GM23248 (cell line): Measurements from ENCODE around the gene UMAD1. TPM values are rescaled to one million over a fixed set of nuclear protein-coding genes. Genes with fewer than 3 reads are reported as not detected.

ENCODE experiments used
- DNase-seq: peaks from one replicate; pipeline ENCODE4 v3.0.0-alpha.2; 2015
- H2AFZ ChIP-seq: fragments of 200-600 bp; sonication (generic); 2 replicates; pipeline ENCODE4 v1.6.1; 2016; ENCODE audit warnings: antibody characterized with exemption
- H3F3A ChIP-seq: fragments of 200-600 bp; sonication (generic); 2 replicates; pipeline ENCODE4 v1.6.1; 2016; ENCODE audit warnings: mild to moderate bottlenecking, antibody characterized with exemption, mixed run types; ENCODE audit not compliant: insufficient read depth
- H3K27ac ChIP-seq: fragments of 200-600 bp; sonication (generic); 2 replicates; pipeline ENCODE4 v1.5.1; 2016; ENCODE audit warnings: mild to moderate bottlenecking
- H3K27me3 ChIP-seq: fragments of 200-600 bp; sonication (generic); replicated peaks from 2 replicates; pipeline ENCODE4 v1.6.1; 2016; ENCODE audit warnings: mild to moderate bottlenecking; ENCODE audit not compliant: insufficient read depth
- H3K36me3 ChIP-seq: fragments of 200-600 bp; sonication (generic); 2 replicates; pipeline ENCODE4 v1.6.1; 2016; ENCODE audit warnings: low read depth, mild to moderate bottlenecking
- H3K4me1 ChIP-seq: fragments of 200-600 bp; sonication (generic); 2 replicates; pipeline ENCODE4 v1.6.1; 2016; ENCODE audit warnings: mild to moderate bottlenecking; ENCODE audit not compliant: insufficient read depth
- H3K4me2 ChIP-seq: fragments of 200-600 bp; sonication (generic); one replicate; pipeline ENCODE4 v1.6.1; 2016; ENCODE audit warnings: mild to moderate bottlenecking; ENCODE audit not compliant: unreplicated experiment
- H3K4me3 ChIP-seq: fragments of 200-600 bp; sonication (generic); 2 replicates; pipeline ENCODE4 v1.5.1; 2016; ENCODE audit warnings: mild to moderate bottlenecking
- H3K79me2 ChIP-seq: fragments of 200-600 bp; sonication (generic); 2 replicates; pipeline ENCODE4 v1.6.1; 2016; ENCODE audit warnings: mild to moderate bottlenecking; ENCODE audit not compliant: insufficient read depth
- H3K9ac ChIP-seq: fragments of 200-600 bp; sonication (generic); 2 replicates; pipeline ENCODE4 v1.6.1; 2016; ENCODE audit warnings: mild to moderate bottlenecking
- H3K9me2 ChIP-seq: fragments of 200-600 bp; sonication (generic); 2 replicates; pipeline ENCODE4 v1.6.1; 2016; ENCODE audit warnings: mixed run types, mild to moderate bottlenecking, moderate library complexity; ENCODE audit not compliant: insufficient read depth
- H3K9me3 ChIP-seq: fragments of 200-600 bp; sonication (generic); one replicate; pipeline ENCODE4 v1.6.1; 2017; ENCODE audit warnings: low read depth
- H4K20me1 ChIP-seq: fragments of 200-600 bp; sonication (generic); 2 replicates; pipeline ENCODE4 v1.6.0; 2016; ENCODE audit not compliant: insufficient read depth
- EZH2 ChIP-seq: fragments of 200-600 bp; sonication (generic); IDR thresholded peaks from 2 replicates; pipeline ENCODE4 v1.6.1; 2018; ENCODE audit warnings: antibody characterized with exemption, mild to moderate bottlenecking; ENCODE audit not compliant: insufficient read depth, poor library complexity, severe bottlenecking
- EZH2phosphoT487 ChIP-seq: fragments of 200-600 bp; sonication (generic); IDR thresholded peaks from 2 replicates; pipeline ENCODE4 v1.6.1; 2018; ENCODE audit warnings: antibody characterized with exemption, moderate library complexity, mild to moderate bottlenecking, low read depth; ENCODE audit not compliant: insufficient read depth
- WGBS, 2 experiments: methylation state at CpG; one replicate each; pipeline ENCODE4 v1.1.6; 2015 to 2017; ENCODE audit warnings: low lambda C conversion rate in 2 of 2, low coverage in 1 of 2; ENCODE audit errors: missing lambda C conversion rate in 2 of 2; 5-methylcytosine and 5-hydroxymethylcytosine counted together
- in situ Hi-C: fragments of 300-500 bp; cut with MboI; formaldehyde crosslinking; loops from 2 replicates; pipeline ENCODE4 v1.15.0; 2020
- polyA plus RNA-seq: library from polyadenylated mRNA; unstranded; fragments of >200 nt; fragmentation: Nextera tagmentation; extraction: Ambion mirVana; gene quantifications from 2 replicates; pipeline ENCODE4 v1.2.1, GENCODE V29; 2016
- total RNA-seq: library from RNA; depleted of rRNA; stranded (reverse); fragments of >200 nt; shearing (Covaris generic); gene quantifications from 2 replicates; pipeline ENCODE4 v1.2.3, GENCODE V29; 2014

UMAD1 gene
- total and polyA plus RNA-seq, 2 experiments from 2014 or later = 11.8 to 18.6 TPM

DNA sequence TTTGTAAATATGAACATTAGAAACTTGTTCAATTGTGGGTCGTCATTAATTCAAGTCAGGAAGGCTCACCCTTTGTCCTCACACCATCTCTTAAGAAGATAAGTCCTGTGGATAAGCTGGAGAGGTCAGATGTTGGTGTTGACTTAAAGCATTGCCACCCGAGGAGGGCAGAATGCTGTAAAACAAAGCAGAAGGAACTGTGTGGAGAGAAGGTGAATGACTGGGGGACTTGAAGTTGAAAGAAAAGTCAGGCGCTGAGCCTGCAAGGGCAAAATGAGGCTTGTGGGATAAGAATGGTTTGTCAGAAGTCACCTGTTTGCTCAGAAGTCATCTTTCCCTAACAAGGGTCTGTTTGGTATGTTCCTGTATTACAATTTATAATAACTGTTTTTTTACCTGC lies 68.7 kb downstream of the UMAD1 start:
- WGBS, 2 experiments = 81 to 82% methylated on average over 3 of the region's 3 CpGs
- H3K27me3 ChIP-seq = no peaks in the 10 kb centered on the region

DNA sequence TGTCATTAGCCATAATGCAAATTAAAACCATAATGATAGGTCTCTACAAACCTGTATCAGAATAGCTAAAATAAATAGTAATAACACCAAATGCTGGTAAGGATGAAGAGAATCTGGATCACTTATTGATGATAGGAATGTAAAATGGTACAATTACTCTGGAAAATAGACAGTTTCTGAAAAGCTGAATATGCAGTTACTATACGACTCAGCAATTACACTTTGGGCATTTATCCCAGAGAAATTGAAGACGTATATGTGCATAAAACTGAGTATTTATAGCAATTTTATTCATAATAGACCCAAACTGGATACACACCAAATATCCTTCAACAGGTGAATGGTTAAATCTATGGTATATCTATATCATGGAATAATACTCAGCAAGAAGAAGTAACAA lies 69.9 kb downstream of the UMAD1 start:
- Histone ChIP-seq H3K79me2 (no peaks in the 10 kb centered on the region), H3K36me3 (no peaks in the 10 kb centered on the region), H4K20me1 (peaks cover 3% of the 10 kb centered on the region; the same call in 1 of the 2 replicates), H2AFZ (no peak overlapping the region), H3K4me3 (no peak overlapping the region), H3K9ac (no peak overlapping the region), H3K27ac (no peak overlapping the region), H3K4me2 (no peak overlapping the region), H3K9me3 (no peaks in the 10 kb centered on the region), H3K4me1 (peaks cover 9% of the 10 kb centered on the region; the same call in 1 of the 2 replicates), H3K9me2 (no peaks in the 10 kb centered on the region), H3K27me3 (no peaks in the 10 kb centered on the region), H3F3A (no peaks in the 10 kb centered on the region)
- in situ Hi-C loops = no loop called here
- no peak for TF ChIP-seq EZH2
- TF ChIP-seq EZH2phosphoT487 = no peak
- no peak for DNase-seq
- 59 to 72% methylated on average over 2 of the region's 2 CpGs for WGBS, 2 experiments

More for the DNA sequence above, 68.7 kb downstream of the UMAD1 start:
- Histone ChIP-seq H3K79me2 (no peaks in the 10 kb centered on the region), H3K36me3 (no peaks in the 10 kb centered on the region), H3F3A (no peaks in the 10 kb centered on the region), H2AFZ (no peak overlapping the region), H4K20me1 (peaks cover 3% of the 10 kb centered on the region; the same call in 1 of the 2 replicates), H3K9me2 (no peaks in the 10 kb centered on the region), H3K4me1 (peaks cover 9% of the 10 kb centered on the region; the same call in 1 of the 2 replicates), H3K9ac (no peak overlapping the region), H3K27ac (no peak overlapping the region), H3K4me2 (no peak overlapping the region), H3K9me3 (no peaks in the 10 kb centered on the region), H3K4me3 (no peak overlapping the region)
- TF ChIP-seq EZH2 (no peak), EZH2phosphoT487 (no peak)
- in situ Hi-C loops = no loop called here
- no peak for DNase-seq

- H3K9me2 ChIP-seq = no peaks in the 10 kb centered on the region
- no peaks in the 10 kb centered on the region for H3K79me2 ChIP-seq
- no peak for DNase-seq
- no peak overlapping the region for H3K4me3 ChIP-seq
- no peak overlapping the region for H3K4me2 ChIP-seq
- no peak for TF ChIP-seq EZH2
- no peak for TF ChIP-seq EZH2phosphoT487
- H3F3A ChIP-seq = peaks cover 4% of the 10 kb centered on the region; the same call in 1 of the 2 replicates
- no peaks in the 10 kb centered on the region for H3K27me3 ChIP-seq
- H3K9ac ChIP-seq = no peak overlapping the region
- no peaks in the 10 kb centered on the region for H3K9me3 ChIP-seq
- no peaks in the 10 kb centered on the region for H3K36me3 ChIP-seq
- no peak overlapping the region for H3K27ac ChIP-seq
- 0 out of 2 replicates have a peak, but pooled peaks cover 1% of the 10 kb centered on the region for H3K4me1 ChIP-seq
- H2AFZ ChIP-seq = no peak overlapping the region
- WGBS, 2 experiments = 86 to 88% methylated on average over 4 of the region's 4 CpGs
- in situ Hi-C loops = no loop called here
- 0 out of 2 replicates have a peak, but pooled peaks cover 3% of the 10 kb centered on the region for H4K20me1 ChIP-seq
Observed at GRCh38 chr7:7713730-7714129, 73.2 kb downstream of the UMAD1 start.

- H3K79me2 ChIP-seq = no peaks in the 10 kb centered on the region
- peaks cover 6% of the 10 kb centered on the region; the same call in 1 of the 2 replicates for H3K4me1 ChIP-seq
- H3K9me3 ChIP-seq = no peaks in the 10 kb centered on the region
- peaks cover 8% of the 10 kb centered on the region for H3F3A ChIP-seq
- in situ Hi-C loops = no loop called here
- DNase-seq = no peak
- H3K4me3 ChIP-seq = no peak within 1 kb of the TSS
- H3K9ac ChIP-seq = no peak within 1 kb of the TSS
- H3K4me2 ChIP-seq = no peak within 1 kb of the TSS
- H3K9me2 ChIP-seq = no peaks in the 10 kb centered on the region
- no peaks in the 10 kb centered on the region for H3K36me3 ChIP-seq
- WGBS, 2 experiments = 87 to 88% methylated on average over 1 of the region's 1 CpG
- H3K27me3 ChIP-seq = no peaks in the 10 kb centered on the region
- no peaks in the 10 kb centered on the region for H4K20me1 ChIP-seq
- no peak within 1 kb of the TSS for H3K27ac ChIP-seq
- TF ChIP-seq EZH2phosphoT487 = no peak
- no peak for TF ChIP-seq EZH2
- H2AFZ ChIP-seq = no peak within 1 kb of the TSS
Observed at GRCh38 chr7:7718492-7718891, 77.9 kb downstream of the UMAD1 start, which contains the start of gene RPA3. Gene RPA3, minus strand, starts transcription at chr7:7718607. Its CDS starts 78,189 bp downstream, at chr7:7640418.
